Large intestine (tissue), 3 donors: ENCODE results near the gene MACC1. TPM values are rescaled to one million over a fixed set of nuclear protein-coding genes. Genes with fewer than 3 reads are reported as not detected.
"Not testable (repeated sequence)": the region's sequence is repeated elsewhere in the genome, so short reads cannot be mapped to it uniquely, and the experiment has no call there.

Experiments
- DNase-seq, 2 donors: peaks; one replicate each; pipeline versions ENCODE4 v3.0.0 to v3.0.0-alpha.2; 2013
- H3K27ac ChIP-seq: one replicate; pipeline ENCODE4 v1.5.1; 2013; ENCODE audit warnings: low read length
- H3K27me3 ChIP-seq: 2 replicates; pipeline ENCODE4 v1.6.1; 2013; ENCODE audit warnings: low read length; ENCODE audit not compliant: control insufficient read depth, insufficient read depth
- H3K36me3 ChIP-seq: 2 replicates; pipeline ENCODE4 v1.6.1; 2013; ENCODE audit warnings: low read length; ENCODE audit not compliant: control insufficient read depth, insufficient read depth
- H3K4me1 ChIP-seq: one replicate; pipeline ENCODE4 v1.6.1; 2013; ENCODE audit warnings: low read length; ENCODE audit not compliant: control insufficient read depth, insufficient read depth
- H3K4me3 ChIP-seq: one replicate; pipeline ENCODE4 v1.5.1; 2013; ENCODE audit warnings: low read length
- H3K9me3 ChIP-seq: one replicate; pipeline ENCODE4 v1.6.1; 2013; ENCODE audit warnings: mild to moderate bottlenecking, low read depth, low read length, moderate library complexity; ENCODE audit not compliant: control insufficient read depth
- WGBS: methylation state at CpG from one replicate; pipeline ENCODE4 v1.1.5; 2013; ENCODE audit warnings: low lambda C conversion rate; ENCODE audit not compliant: insufficient coverage; 5-methylcytosine and 5-hydroxymethylcytosine counted together
- polyA plus RNA-seq: library from polyadenylated mRNA; unstranded; fragments of 120-200 nt; gene quantifications from one replicate; pipeline ENCODE4 v1.2.1, GENCODE V29; 2013

MACC1 gene
- polyA plus RNA-seq, 1 donor = 50.2 TPM

GRCh38 chr7:20207811-20208210, 9.4 kb downstream of the MACC1 start:
- H3K4me1 ChIP-seq, H3K27me3 ChIP-seq, H3K4me3 ChIP-seq, H3K27ac ChIP-seq, DNase-seq: not testable (repeated sequence)
- H3K9me3 ChIP-seq = peaks cover 16% of the 10 kb centered on the region
- peaks cover 25% of the 10 kb centered on the region for H3K36me3 ChIP-seq
- no CpG with 5 or more reads among the region's 2 CpGs for WGBS

GRCh38 chr7:20206104-20206896, 10.9 kb downstream of the MACC1 start:
- WGBS = no CpG with 5 or more reads among the region's 2 CpGs

DNA sequence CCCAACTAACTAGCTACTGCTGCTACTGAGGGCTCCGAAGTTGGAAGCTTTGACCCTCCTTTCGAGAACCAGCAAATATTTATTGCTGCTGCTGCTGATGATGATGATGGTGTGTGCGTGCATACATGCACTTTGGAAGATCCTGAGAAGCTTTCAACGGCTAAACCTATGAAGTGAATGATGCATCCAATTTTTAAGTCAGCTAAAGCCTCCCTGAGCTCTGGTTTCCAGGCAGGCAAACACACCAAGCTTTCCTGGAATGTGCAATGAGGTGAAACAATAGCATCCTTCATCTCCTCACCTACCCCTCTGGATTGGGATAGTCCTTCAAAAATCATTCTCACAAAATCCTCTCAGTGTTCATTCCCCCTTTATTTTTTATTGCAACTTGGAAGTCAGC, 13.9 kb downstream of the MACC1 start:
- Histone ChIP-seq H3K4me1 (peaks cover 14% of the 10 kb centered on the region), H3K4me3 (no peak overlapping the region), H3K9me3 (peaks cover 4% of the 10 kb centered on the region), H3K27ac (no peak overlapping the region), H3K36me3 (peaks cover 8% of the 10 kb centered on the region), H3K27me3 (no peaks in the 10 kb centered on the region)
- DNase-seq = no peak
- 100% methylated on average over 1 of the region's 4 CpGs for WGBS

More at GRCh38 chr7:20206104-20206896, 10.9 kb downstream of the MACC1 start:
- Histone ChIP-seq H3K27ac (no peak overlapping the region), H3K27me3 (no peaks in the 10 kb centered on the region), H3K4me1 (peaks cover 3% of the 10 kb centered on the region), H3K9me3 (peaks cover 14% of the 10 kb centered on the region), H3K4me3 (no peak overlapping the region), H3K36me3 (peaks cover 19% of the 10 kb centered on the region)
- peak in 1 of 2 donors; percentile 41 for DNase-seq

- no peaks in the 10 kb centered on the region for H3K27me3 ChIP-seq
- no peaks in the 10 kb centered on the region for H3K9me3 ChIP-seq
- 20% methylated on average over 2 of the region's 3 CpGs for WGBS
- DNase-seq = peak; percentile 38 to 77
- H3K36me3 ChIP-seq = peaks cover 9% of the 10 kb centered on the region
- H3K4me1 ChIP-seq = peaks cover 14% of the 10 kb centered on the region
- H3K27ac ChIP-seq = peak overlapping the region; percentile 30
- no peak overlapping the region for H3K4me3 ChIP-seq
These were observed 15.8 kb downstream of the MACC1 start for GRCh38 chr7:20201380-20201779.

GRCh38 chr7:20200971-20201370, 16.2 kb downstream of the MACC1 start:
- Histone ChIP-seq H3K4me3 (no peak overlapping the region), H3K4me1 (peaks cover 14% of the 10 kb centered on the region), H3K27ac (peak overlapping the region; percentile 30), H3K9me3 (no peaks in the 10 kb centered on the region), H3K27me3 (no peaks in the 10 kb centered on the region), H3K36me3 (peaks cover 9% of the 10 kb centered on the region)
- DNase-seq = no peak

DNA sequence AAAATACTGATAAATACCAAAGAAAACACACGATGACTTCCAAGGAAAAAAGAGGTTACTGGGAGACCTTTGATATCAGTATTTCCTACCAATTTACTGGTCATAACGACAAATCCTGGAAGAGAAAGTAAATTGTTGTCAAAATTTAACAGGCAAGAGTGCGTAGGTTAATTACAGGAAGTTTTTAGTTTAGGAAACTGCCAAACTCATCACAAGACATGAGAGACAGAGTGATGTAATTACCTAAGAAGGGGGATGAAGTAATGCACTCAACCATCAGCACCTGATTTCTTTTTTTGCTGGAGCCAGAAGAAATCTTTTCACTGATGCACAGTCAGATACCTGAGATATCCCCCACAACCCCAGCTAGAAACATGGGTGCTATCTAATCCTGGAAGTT, 16.8 kb downstream of the MACC1 start:
- Histone ChIP-seq H3K27me3 (no peaks in the 10 kb centered on the region), H3K4me3 (no peak overlapping the region), H3K36me3 (peaks cover 11% of the 10 kb centered on the region), H3K9me3 (no peaks in the 10 kb centered on the region), H3K4me1 (peaks cover 14% of the 10 kb centered on the region), H3K27ac (no peak overlapping the region)
- peak in 1 of 2 donors; percentile 55 for DNase-seq
- WGBS = no CpG with 5 or more reads among the region's 3 CpGs

- no peaks in the 10 kb centered on the region for H3K9me3 ChIP-seq
- H3K27ac ChIP-seq = peak overlapping the region; percentile 41
- peaks cover 11% of the 10 kb centered on the region for H3K36me3 ChIP-seq
- no peak overlapping the region for H3K4me3 ChIP-seq
- peaks cover 14% of the 10 kb centered on the region for H3K4me1 ChIP-seq
- peak in 1 of 2 donors; percentile 49 for DNase-seq
- WGBS = no CpG with 5 or more reads among the region's 2 CpGs
- H3K27me3 ChIP-seq = no peaks in the 10 kb centered on the region
These were observed 18.0 kb downstream of the MACC1 start for GRCh38 chr7:20199015-20199737.

DNA sequence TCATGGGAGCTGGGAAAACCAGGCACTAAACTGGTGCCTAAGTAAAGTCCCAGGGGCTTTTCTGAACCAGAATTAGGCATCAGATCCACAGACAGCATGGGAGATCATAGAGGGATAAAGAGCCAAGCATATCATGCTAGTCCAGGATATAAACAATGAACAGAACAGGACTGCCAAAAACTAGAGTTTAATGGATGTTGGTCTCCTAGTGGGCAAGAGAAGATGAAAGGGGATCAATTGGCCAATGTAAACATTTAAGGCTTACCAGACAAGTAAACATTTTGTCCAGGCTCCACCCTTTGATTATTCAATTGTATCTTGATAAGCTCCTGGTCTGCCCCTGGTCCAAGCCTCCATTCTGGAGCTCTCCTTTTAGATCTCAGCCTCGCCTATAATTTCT, 18.9 kb downstream of the MACC1 start:
- no peak for DNase-seq
- WGBS = 83% methylated on average over 1 of the region's 1 CpG
- Histone ChIP-seq H3K9me3 (no peaks in the 10 kb centered on the region), H3K4me3 (no peak overlapping the region), H3K4me1 (peaks cover 14% of the 10 kb centered on the region), H3K36me3 (peaks cover 11% of the 10 kb centered on the region), H3K27me3 (no peaks in the 10 kb centered on the region), H3K27ac (no peak overlapping the region)

- Histone ChIP-seq H3K36me3 (peaks cover 8% of the 10 kb centered on the region), H3K27me3 (no peaks in the 10 kb centered on the region), H3K4me3 (no peak overlapping the region), H3K27ac (no peak overlapping the region), H3K9me3 (no peaks in the 10 kb centered on the region), H3K4me1 (peaks cover 14% of the 10 kb centered on the region)
- DNase-seq = no peak
These were observed 19.3 kb downstream of the MACC1 start for GRCh38 chr7:20197837-20198236.

GRCh38 chr7:20197125-20197748, 19.9 kb downstream of the MACC1 start:
- Histone ChIP-seq H3K27ac (no peak overlapping the region), H3K4me3 (no peak overlapping the region), H3K9me3 (no peaks in the 10 kb centered on the region), H3K27me3 (no peaks in the 10 kb centered on the region), H3K36me3 (peaks cover 8% of the 10 kb centered on the region), H3K4me1 (peaks cover 14% of the 10 kb centered on the region)
- WGBS = 75% methylated on average over 2 of the region's 4 CpGs
- DNase-seq = no peak
